ENCODE results near the gene FZD10.

DNA sequence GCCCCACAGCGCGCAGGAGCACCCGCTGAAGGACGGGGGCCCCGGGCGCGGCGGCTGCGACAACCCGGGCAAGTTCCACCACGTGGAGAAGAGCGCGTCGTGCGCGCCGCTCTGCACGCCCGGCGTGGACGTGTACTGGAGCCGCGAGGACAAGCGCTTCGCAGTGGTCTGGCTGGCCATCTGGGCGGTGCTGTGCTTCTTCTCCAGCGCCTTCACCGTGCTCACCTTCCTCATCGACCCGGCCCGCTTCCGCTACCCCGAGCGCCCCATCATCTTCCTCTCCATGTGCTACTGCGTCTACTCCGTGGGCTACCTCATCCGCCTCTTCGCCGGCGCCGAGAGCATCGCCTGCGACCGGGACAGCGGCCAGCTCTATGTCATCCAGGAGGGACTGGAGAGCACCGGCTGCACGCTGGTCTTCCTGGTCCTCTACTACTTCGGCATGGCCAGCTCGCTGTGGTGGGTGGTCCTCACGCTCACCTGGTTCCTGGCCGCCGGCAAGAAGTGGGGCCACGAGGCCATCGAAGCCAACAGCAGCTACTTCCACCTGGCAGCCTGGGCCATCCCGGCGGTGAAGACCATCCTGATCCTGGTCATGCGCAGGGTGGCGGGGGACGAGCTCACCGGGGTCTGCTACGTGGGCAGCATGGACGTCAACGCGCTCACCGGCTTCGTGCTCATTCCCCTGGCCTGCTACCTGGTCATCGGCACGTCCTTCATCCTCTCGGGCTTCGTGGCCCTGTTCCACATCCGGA, 1.4 kb downstream of the FZD10 start:
- TF ChIP-seq, protein P1, sequence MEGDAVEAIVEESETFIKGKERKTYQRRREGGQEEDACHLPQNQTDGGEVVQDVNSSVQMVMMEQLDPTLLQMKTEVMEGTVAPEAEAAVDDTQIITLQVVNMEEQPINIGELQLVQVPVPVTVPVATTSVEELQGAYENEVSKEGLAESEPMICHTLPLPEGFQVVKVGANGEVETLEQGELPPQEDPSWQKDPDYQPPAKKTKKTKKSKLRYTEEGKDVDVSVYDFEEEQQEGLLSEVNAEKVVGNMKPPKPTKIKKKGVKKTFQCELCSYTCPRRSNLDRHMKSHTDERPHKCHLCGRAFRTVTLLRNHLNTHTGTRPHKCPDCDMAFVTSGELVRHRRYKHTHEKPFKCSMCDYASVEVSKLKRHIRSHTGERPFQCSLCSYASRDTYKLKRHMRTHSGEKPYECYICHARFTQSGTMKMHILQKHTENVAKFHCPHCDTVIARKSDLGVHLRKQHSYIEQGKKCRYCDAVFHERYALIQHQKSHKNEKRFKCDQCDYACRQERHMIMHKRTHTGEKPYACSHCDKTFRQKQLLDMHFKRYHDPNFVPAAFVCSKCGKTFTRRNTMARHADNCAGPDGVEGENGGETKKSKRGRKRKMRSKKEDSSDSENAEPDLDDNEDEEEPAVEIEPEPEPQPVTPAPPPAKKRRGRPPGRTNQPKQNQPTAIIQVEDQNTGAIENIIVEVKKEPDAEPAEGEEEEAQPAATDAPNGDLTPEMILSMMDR (optimal IDR thresholded peaks at IDR 0.05 in 1 of 3, IDR thresholded peaks at IDR 0.05 in 1 of 3, conservative IDR thresholded peaks at IDR 0.05 in 1 of 3; ENCODE audit: extremely low read depth in 1 of 3, insufficient read depth in 2 of 3, low read length in 3 of 3): no peak
- no peak for TF ChIP-seq EZH2 (IDR thresholded peaks at IDR 0.05; ENCODE audit: low read length)

Data from keratinocyte (primary cell).